HG03066 (cell line): Measurements from ENCODE around the gene NOD2.

ENCODE experiments used
- ATAC-seq: cut with Tn5 transposase; IDR thresholded peaks from one replicate; pipeline ENCODE4 v1.9.1; 2021; ENCODE audit warnings: low read depth; ENCODE audit not compliant: unreplicated experiment

The NOD2 gene

GRCh38 chr16:50669741-50670140 is 23.7 kb upstream of the NOD2 start:
- ATAC-seq = no peak

- no peak for ATAC-seq
Observed at GRCh38 chr16:50670476-50670875, 22.9 kb upstream of the NOD2 start.

GRCh38 chr16:50671644-50672260 is 21.7 kb upstream of the NOD2 start:
- no peak for ATAC-seq

GRCh38 chr16:50673496-50674275 is 19.7 kb upstream of the NOD2 start:
- no peak for ATAC-seq

GRCh38 chr16:50674831-50675230 is 18.6 kb upstream of the NOD2 start:
- ATAC-seq = no peak

- no peak for ATAC-seq
Observed at GRCh38 chr16:50675686-50676610, 17.5 kb upstream of the NOD2 start.

- ATAC-seq = no peak
Observed at GRCh38 chr16:50676684-50677225, 16.7 kb upstream of the NOD2 start.

GRCh38 chr16:50677351-50677750 is 16.1 kb upstream of the NOD2 start:
- no peak for ATAC-seq

- ATAC-seq = no peak
Observed at GRCh38 chr16:50678531-50678930, 14.9 kb upstream of the NOD2 start.

GRCh38 chr16:50679266-50679665 is 14.1 kb upstream of the NOD2 start:
- ATAC-seq = no peak

GRCh38 chr16:50679676-50680555 is 13.5 kb upstream of the NOD2 start:
- no peak for ATAC-seq

GRCh38 chr16:50680556-50680893 is 12.9 kb upstream of the NOD2 start:
- no peak for ATAC-seq

- ATAC-seq = no peak
Observed at GRCh38 chr16:50681021-50681885, 12.2 kb upstream of the NOD2 start, which contains the start of gene SNX20. TSS of gene SNX20 (minus strand) at chr16:50681312. CDS start at chr16:50677526, 3,786 bp downstream.

GRCh38 chr16:50683689-50684374 is 9.6 kb upstream of the NOD2 start:
- ATAC-seq = peak; percentile 64

- ATAC-seq = no peak
Observed at GRCh38 chr16:50684823-50685461, 8.5 kb upstream of the NOD2 start.

GRCh38 chr16:50685462-50686063 is 7.8 kb upstream of the NOD2 start:
- no peak for ATAC-seq

- no peak for ATAC-seq
Observed at GRCh38 chr16:50688083-50688482, 5.3 kb upstream of the NOD2 start.

GRCh38 chr16:50688867-50689266 is 4.5 kb upstream of the NOD2 start:
- no peak for ATAC-seq
